ENCODE data around the gene KLHL29. TPM values are rescaled to one million over a fixed set of nuclear protein-coding genes. Genes with fewer than 3 reads are reported as not detected.

KLHL29 gene
- total and polyA plus RNA-seq, 2 donors (not counting 3 experiments of a cell fraction or from before 2014, with no cell fraction given): 4.6 to 12.7 TPM

DNA sequence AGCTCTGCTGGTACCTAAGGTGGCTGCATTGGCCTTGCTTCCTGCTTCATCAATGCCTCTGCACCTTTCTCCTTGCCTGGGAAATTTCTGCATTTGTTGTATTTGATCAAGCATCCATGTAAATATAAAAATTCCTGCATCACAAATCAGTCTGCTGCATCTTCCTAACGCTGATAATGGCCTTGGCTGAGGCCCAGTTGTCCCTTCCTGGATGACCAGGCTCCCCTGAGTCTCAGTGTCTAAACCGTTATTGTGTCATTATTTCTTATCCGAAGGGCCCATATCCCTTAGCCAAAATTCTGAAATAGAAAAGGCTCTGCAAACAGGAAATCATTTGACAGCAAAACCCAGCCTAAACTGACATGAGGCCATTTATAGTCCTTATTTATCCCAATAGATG lies 62.4 kb downstream of the KLHL29 start:
- no peak overlapping the region for H3K4me3 ChIP-seq (replicated peaks in 1 of 3; ENCODE audit: insufficient read depth in 1 of 3, low read depth in 1 of 3, low read length in 3 of 3)
- no peak overlapping the region for H3K27ac ChIP-seq (ENCODE audit: insufficient read depth, low read depth, low read length)
- TF ChIP-seq FOS (IDR thresholded peaks at IDR 0.05; ENCODE audit: borderline replicate concordance, insufficient read depth, low read length) (no peak), POLR2AphosphoS5 (IDR thresholded peaks at IDR 0.05; ENCODE audit: insufficient read depth, low read depth, low read length) (no peak), EZH2 (IDR thresholded peaks at IDR 0.05; ENCODE audit: borderline replicate concordance, low read depth, low read length, severe bottlenecking) (no peak)
- TF ChIP-seq, protein P1, sequence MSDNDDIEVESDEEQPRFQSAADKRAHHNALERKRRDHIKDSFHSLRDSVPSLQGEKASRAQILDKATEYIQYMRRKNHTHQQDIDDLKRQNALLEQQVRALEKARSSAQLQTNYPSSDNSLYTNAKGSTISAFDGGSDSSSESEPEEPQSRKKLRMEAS (IDR thresholded peaks at IDR 0.05; ENCODE audit: insufficient read depth, insufficient read length): no peak
- TF ChIP-seq, protein P2, sequence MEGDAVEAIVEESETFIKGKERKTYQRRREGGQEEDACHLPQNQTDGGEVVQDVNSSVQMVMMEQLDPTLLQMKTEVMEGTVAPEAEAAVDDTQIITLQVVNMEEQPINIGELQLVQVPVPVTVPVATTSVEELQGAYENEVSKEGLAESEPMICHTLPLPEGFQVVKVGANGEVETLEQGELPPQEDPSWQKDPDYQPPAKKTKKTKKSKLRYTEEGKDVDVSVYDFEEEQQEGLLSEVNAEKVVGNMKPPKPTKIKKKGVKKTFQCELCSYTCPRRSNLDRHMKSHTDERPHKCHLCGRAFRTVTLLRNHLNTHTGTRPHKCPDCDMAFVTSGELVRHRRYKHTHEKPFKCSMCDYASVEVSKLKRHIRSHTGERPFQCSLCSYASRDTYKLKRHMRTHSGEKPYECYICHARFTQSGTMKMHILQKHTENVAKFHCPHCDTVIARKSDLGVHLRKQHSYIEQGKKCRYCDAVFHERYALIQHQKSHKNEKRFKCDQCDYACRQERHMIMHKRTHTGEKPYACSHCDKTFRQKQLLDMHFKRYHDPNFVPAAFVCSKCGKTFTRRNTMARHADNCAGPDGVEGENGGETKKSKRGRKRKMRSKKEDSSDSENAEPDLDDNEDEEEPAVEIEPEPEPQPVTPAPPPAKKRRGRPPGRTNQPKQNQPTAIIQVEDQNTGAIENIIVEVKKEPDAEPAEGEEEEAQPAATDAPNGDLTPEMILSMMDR (IDR thresholded peaks at IDR 0.05; ENCODE audit: extremely low read depth in 1 of 2, insufficient read depth in 1 of 2, low read depth in 1 of 2, low read length in 2 of 2): no peak
- POLR2A ChIA-PET: no interaction called here
- H2AFZ ChIP-seq (ENCODE audit: low read depth, low read length): no peak overlapping the region
- FAIRE-seq: no peak
- H3K9ac ChIP-seq (replicated peaks; ENCODE audit: extremely low read depth, insufficient read depth, low read length): no peak overlapping the region
- intact Hi-C loops (cut with micrococcal nuclease): no loop called here
- CTCF ChIA-PET: no interaction called here
- H3K79me2 ChIP-seq (ENCODE audit: control insufficient read depth, insufficient read depth, low read length): no peaks in the 10 kb centered on the region
- dilution Hi-C loops (cut with MboI; ENCODE audit: extremely low pct_ligation_motif_present, low sequenced_read_pairs): no loop called here
- H3K27me3 ChIP-seq (ENCODE audit: control insufficient read depth in 2 of 2, insufficient read depth in 2 of 2, low read length in 2 of 2): no peaks in the 10 kb centered on the region
- no peaks in the 10 kb centered on the region for H3K9me3 ChIP-seq (replicated peaks; ENCODE audit: control insufficient read depth, insufficient read depth, low read length)
- H3K9me1 ChIP-seq (replicated peaks; ENCODE audit: control insufficient read depth, extremely low read depth, insufficient read depth, low read length): no peaks in the 10 kb centered on the region
- no peak overlapping the region for H3K4me2 ChIP-seq (ENCODE audit: insufficient read depth, low read length)
- DNase-seq (ENCODE audit: low read depth, low spot score): no peak
- BruUV-seq (replicated peaks): no TSS peak
- no peaks in the 10 kb centered on the region for H3K4me1 ChIP-seq (ENCODE audit: control insufficient read depth, extremely low read depth, insufficient read depth, low read length)
- H4K20me1 ChIP-seq (replicated peaks; ENCODE audit: control insufficient read depth, extremely low read depth, insufficient read depth, low read length): no peaks in the 10 kb centered on the region
- H3K36me3 ChIP-seq (ENCODE audit: control insufficient read depth in 2 of 2, extremely low read depth in 1 of 2, insufficient read depth in 2 of 2, low read length in 2 of 2): no peaks in the 10 kb centered on the region

DNA sequence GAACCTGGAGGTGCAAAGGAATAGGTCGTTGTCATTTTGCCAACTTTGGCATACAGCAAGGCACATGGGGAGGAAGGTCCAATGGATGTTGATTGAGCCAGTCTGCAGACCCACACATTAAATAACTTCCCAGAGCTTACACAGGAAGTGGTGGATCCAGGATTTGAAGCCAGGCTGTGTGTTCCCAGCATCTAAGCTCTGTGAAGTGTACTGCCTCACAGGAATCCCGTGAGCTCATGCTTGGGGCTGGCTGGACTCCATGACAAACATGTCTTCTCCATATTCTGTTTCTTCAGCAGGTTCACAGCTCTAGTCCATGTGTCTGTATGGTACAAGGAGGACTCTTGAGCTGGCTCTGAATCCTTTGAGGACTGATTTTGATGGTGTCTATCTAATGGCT lies 63.9 kb downstream of the KLHL29 start:
- Histone ChIP-seq H3K36me3 (ENCODE audit: control insufficient read depth in 2 of 2, extremely low read depth in 1 of 2, insufficient read depth in 2 of 2, low read length in 2 of 2) (no peaks in the 10 kb centered on the region), H3K4me2 (ENCODE audit: insufficient read depth, low read length) (no peak overlapping the region), H3K27ac (ENCODE audit: insufficient read depth, low read depth, low read length) (no peak overlapping the region), H3K9me1 (replicated peaks; ENCODE audit: control insufficient read depth, extremely low read depth, insufficient read depth, low read length) (no peaks in the 10 kb centered on the region), H3K4me1 (ENCODE audit: control insufficient read depth, extremely low read depth, insufficient read depth, low read length) (no peaks in the 10 kb centered on the region), H3K27me3 (ENCODE audit: control insufficient read depth in 2 of 2, insufficient read depth in 2 of 2, low read length in 2 of 2) (no peaks in the 10 kb centered on the region), H2AFZ (ENCODE audit: low read depth, low read length) (no peak overlapping the region), H3K4me3 (replicated peaks in 1 of 3; ENCODE audit: insufficient read depth in 1 of 3, low read depth in 1 of 3, low read length in 3 of 3) (no peak overlapping the region), H3K9me3 (replicated peaks; ENCODE audit: control insufficient read depth, insufficient read depth, low read length) (no peaks in the 10 kb centered on the region), H3K9ac (replicated peaks; ENCODE audit: extremely low read depth, insufficient read depth, low read length) (no peak overlapping the region), H4K20me1 (replicated peaks; ENCODE audit: control insufficient read depth, extremely low read depth, insufficient read depth, low read length) (no peaks in the 10 kb centered on the region), H3K79me2 (ENCODE audit: control insufficient read depth, insufficient read depth, low read length) (no peaks in the 10 kb centered on the region)
- intact Hi-C loops (cut with micrococcal nuclease): no loop called here
- ChIA-PET CTCF (interaction anchor here (1.4 kb wide), 1 partner anchor 13 kb away, joined by 3 read pairs; no protein-coding TSS in a partner anchor), POLR2A (no interaction called here)
- DNase-seq (ENCODE audit: low read depth, low spot score): no peak
- no TSS peak for BruUV-seq (replicated peaks)
- FAIRE-seq: no peak
- dilution Hi-C loops (cut with MboI; ENCODE audit: extremely low pct_ligation_motif_present, low sequenced_read_pairs): no loop called here
- TF ChIP-seq JUN (IDR thresholded peaks at IDR 0.05; ENCODE audit: borderline replicate concordance, insufficient read depth, insufficient read length, low read depth): no peak
- no peak for TF ChIP-seq EZH2 (IDR thresholded peaks at IDR 0.05; ENCODE audit: borderline replicate concordance, low read depth, low read length, severe bottlenecking)
- no peak for TF ChIP-seq POLR2A (IDR thresholded peaks at IDR 0.05; ENCODE audit: low read depth, low read length)
- no peak for TF ChIP-seq POLR2AphosphoS5 (IDR thresholded peaks at IDR 0.05; ENCODE audit: insufficient read depth, low read depth, low read length)
- no peak for TF ChIP-seq FOS (IDR thresholded peaks at IDR 0.05; ENCODE audit: borderline replicate concordance, insufficient read depth, low read length)
- TF ChIP-seq GATA2 (IDR thresholded peaks at IDR 0.05; ENCODE audit: insufficient read depth, insufficient read length, low read depth, low read length): no peak
- TF ChIP-seq, protein P1 (IDR thresholded peaks at IDR 0.05; ENCODE audit: insufficient read depth, insufficient read length): no peak
- TF ChIP-seq MYC (IDR thresholded peaks at IDR 0.05; ENCODE audit: low read depth, low read length): no peak
- TF ChIP-seq, protein P2 (IDR thresholded peaks at IDR 0.05; ENCODE audit: extremely low read depth in 1 of 2, insufficient read depth in 1 of 2, low read depth in 1 of 2, low read length in 2 of 2): no peak

Data from endothelial cell of umbilical vein (primary cell).